GM12878 (cell line): ENCODE data around the gene BRME1. TPM values are rescaled to one million over a fixed set of nuclear protein-coding genes. Genes with fewer than 3 reads are reported as not detected.

Experiments
- BHLHE40 ChIP-seq, 2 experiments: fragments of 450-650 bp in 1 of 2; IDR thresholded peaks; 2 replicates each; pipeline ENCODE4 v1.6.1; 2011 to 2017; ENCODE audit warnings: low read depth in 2 of 2, borderline replicate concordance in 1 of 2, improper control_type of control experiment in 1 of 2, low read length in 1 of 2, mild to moderate bottlenecking in 1 of 2
- EZH2 ChIP-seq: IDR thresholded peaks from 2 replicates; pipeline ENCODE4 v1.6.1; 2012; ENCODE audit warnings: low read depth, mild to moderate bottlenecking, control low read depth, inconsistent platforms, low read length, borderline replicate concordance; ENCODE audit not compliant: control insufficient read depth
- RUNX3 ChIP-seq: IDR thresholded peaks from 2 replicates; pipeline ENCODE4 v1.6.1; 2012; ENCODE audit warnings: low read length, inconsistent platforms
- polyA plus RNA-seq, 11 experiments: library from polyadenylated mRNA; depleted of rRNA in 4 of 11; unstranded in 6 of 11; stranded (reverse) in 5 of 11; fragments of >200 nt; fragmentation: Nextera tagmentation in 4 of 11; fragmentation: Illumina TruSeq in 1 of 11; extraction: Ambion mirVana in 4 of 11; extraction: Trizol in 1 of 11; gene quantifications; 1 replicate in 1 of 11; 2 replicates in 10 of 11; pipeline versions ENCODE4 v1.2.1 to v1.2.3, GENCODE V29; 2011 to 2016; ENCODE audit warnings: inconsistent platforms in 2 of 11, missing spikeins in 2 of 11, low read depth in 1 of 11
- total RNA-seq, 4 experiments: library from RNA; depleted of rRNA in 3 of 4; stranded (reverse); fragments of >200 nt in 3 of 4; fragmentation: Illumina TruSeq in 1 of 4; extraction: Trizol in 1 of 4; gene quantifications; 2 replicates each; pipeline versions ENCODE4 v1.2.1 to v1.2.3, GENCODE V29; 2013 to 2021
- TF ChIP-seq, protein P1 (sequence below): fragments of 450-650 bp; IDR thresholded peaks from 2 replicates; pipeline ENCODE4 v1.6.1; 2016; ENCODE audit warnings: mild to moderate bottlenecking, moderate library complexity, borderline replicate concordance
- TF ChIP-seq, protein P2 (sequence below): fragments of 450-650 bp; IDR thresholded peaks from 2 replicates; pipeline ENCODE4 v1.6.1; 2016; ENCODE audit warnings: mild to moderate bottlenecking
- TF ChIP-seq, protein P3 (sequence below): IDR thresholded peaks from 2 replicates; pipeline ENCODE4 v1.6.1; 2012; ENCODE audit warnings: low read depth, low read length, improper control_type of control experiment
- TF ChIP-seq, protein P4 (sequence below): IDR thresholded peaks from 2 replicates; pipeline ENCODE4 v1.6.1; 2011; ENCODE audit warnings: borderline replicate concordance, low read depth, mild to moderate bottlenecking, moderate library complexity, low read length; ENCODE audit not compliant: insufficient read depth, poor library complexity, severe bottlenecking

The BRME1 gene
- total and polyA plus RNA-seq, 10 of the 15 experiments (the other 5 are each of a cell fraction or from before 2014, with no cell fraction given), result 0.07 to 2.2 (median 1.1) TPM; not detected in 1

DNA sequence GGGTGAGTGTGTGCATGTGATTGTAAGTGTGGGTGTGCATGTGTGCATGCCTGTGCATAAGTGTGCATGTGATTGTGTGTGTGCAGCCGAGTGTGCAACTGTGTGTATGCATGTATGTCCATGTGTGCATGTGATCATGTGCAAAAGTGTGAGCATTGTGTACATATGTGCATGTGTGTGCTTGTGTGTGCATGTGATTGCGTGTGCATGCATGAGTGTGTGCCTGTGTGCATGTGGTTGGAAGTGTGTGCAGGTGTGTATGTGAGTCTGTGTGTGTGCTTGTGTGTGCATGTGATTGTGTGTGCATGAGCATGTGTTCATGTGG lies 28.8 kb upstream of the BRME1 start (continued):
- TF ChIP-seq, protein P1, sequence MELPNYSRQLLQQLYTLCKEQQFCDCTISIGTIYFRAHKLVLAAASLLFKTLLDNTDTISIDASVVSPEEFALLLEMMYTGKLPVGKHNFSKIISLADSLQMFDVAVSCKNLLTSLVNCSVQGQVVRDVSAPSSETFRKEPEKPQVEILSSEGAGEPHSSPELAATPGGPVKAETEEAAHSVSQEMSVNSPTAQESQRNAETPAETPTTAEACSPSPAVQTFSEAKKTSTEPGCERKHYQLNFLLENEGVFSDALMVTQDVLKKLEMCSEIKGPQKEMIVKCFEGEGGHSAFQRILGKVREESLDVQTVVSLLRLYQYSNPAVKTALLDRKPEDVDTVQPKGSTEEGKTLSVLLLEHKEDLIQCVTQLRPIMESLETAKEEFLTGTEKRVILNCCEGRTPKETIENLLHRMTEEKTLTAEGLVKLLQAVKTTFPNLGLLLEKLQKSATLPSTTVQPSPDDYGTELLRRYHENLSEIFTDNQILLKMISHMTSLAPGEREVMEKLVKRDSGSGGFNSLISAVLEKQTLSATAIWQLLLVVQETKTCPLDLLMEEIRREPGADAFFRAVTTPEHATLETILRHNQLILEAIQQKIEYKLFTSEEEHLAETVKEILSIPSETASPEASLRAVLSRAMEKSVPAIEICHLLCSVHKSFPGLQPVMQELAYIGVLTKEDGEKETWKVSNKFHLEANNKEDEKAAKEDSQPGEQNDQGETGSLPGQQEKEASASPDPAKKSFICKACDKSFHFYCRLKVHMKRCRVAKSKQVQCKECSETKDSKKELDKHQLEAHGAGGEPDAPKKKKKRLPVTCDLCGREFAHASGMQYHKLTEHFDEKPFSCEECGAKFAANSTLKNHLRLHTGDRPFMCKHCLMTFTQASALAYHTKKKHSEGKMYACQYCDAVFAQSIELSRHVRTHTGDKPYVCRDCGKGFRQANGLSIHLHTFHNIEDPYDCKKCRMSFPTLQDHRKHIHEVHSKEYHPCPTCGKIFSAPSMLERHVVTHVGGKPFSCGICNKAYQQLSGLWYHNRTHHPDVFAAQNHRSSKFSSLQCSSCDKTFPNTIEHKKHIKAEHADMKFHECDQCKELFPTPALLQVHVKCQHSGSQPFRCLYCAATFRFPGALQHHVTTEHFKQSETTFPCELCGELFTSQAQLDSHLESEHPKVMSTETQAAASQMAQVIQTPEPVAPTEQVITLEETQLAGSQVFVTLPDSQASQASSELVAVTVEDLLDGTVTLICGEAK, result no peak
- TF ChIP-seq, protein P2, sequence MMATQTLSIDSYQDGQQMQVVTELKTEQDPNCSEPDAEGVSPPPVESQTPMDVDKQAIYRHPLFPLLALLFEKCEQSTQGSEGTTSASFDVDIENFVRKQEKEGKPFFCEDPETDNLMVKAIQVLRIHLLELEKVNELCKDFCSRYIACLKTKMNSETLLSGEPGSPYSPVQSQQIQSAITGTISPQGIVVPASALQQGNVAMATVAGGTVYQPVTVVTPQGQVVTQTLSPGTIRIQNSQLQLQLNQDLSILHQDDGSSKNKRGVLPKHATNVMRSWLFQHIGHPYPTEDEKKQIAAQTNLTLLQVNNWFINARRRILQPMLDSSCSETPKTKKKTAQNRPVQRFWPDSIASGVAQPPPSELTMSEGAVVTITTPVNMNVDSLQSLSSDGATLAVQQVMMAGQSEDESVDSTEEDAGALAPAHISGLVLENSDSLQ, result no peak
- TF ChIP-seq, protein P3, sequence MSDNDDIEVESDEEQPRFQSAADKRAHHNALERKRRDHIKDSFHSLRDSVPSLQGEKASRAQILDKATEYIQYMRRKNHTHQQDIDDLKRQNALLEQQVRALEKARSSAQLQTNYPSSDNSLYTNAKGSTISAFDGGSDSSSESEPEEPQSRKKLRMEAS, result no peak
- TF ChIP-seq, protein P4, sequence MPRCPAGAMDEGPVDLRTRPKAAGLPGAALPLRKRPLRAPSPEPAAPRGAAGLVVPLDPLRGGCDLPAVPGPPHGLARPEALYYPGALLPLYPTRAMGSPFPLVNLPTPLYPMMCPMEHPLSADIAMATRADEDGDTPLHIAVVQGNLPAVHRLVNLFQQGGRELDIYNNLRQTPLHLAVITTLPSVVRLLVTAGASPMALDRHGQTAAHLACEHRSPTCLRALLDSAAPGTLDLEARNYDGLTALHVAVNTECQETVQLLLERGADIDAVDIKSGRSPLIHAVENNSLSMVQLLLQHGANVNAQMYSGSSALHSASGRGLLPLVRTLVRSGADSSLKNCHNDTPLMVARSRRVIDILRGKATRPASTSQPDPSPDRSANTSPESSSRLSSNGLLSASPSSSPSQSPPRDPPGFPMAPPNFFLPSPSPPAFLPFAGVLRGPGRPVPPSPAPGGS, result peak; percentile 91
- no peak for TF ChIP-seq EZH2
- TF ChIP-seq RUNX3, result no peak
- no peak for TF ChIP-seq BHLHE40 (IDR thresholded peaks at IDR 0.05; ENCODE audit: borderline replicate concordance in 1 of 2, low read depth in 2 of 2, low read length in 1 of 2)
